WTC11 (cell line): Measurements from ENCODE around the gene OSBPL10. TPM values are rescaled to one million over a fixed set of nuclear protein-coding genes. Genes with fewer than 3 reads are reported as not detected.

Experiments used
- ATAC-seq: fragments of 200-7000 bp; cut with Tn5 transposase; 2 replicates; pipeline ENCODE4 v1.10.0; 2021; ENCODE audit warnings: mild to moderate bottlenecking, moderate library complexity
- CTCF ChIA-PET: fragments of 300-600 bp; sonication (Branson Sonifier 250); formaldehyde crosslinking; loops from one replicate; lab custom pipeline; 2021; ENCODE audit warnings: antibody characterized with exemption; lab: Charles Lee
- POLR2A ChIA-PET: fragments of 350-600 bp; sonication (Branson Sonifier 250); formaldehyde crosslinking; loops from one replicate; lab custom pipeline; 2021; ENCODE audit warnings: antibody characterized with exemption; lab: Charles Lee
- DNase-seq: peaks from one replicate; pipeline ENCODE4 v3.0.0; 2021; ENCODE audit warnings: low spot score
- H3K27ac Mint-ChIP-seq: 2 replicates; pipeline ENCODE4 v1.8.0; 2021; ENCODE audit warnings: mixed read lengths
- H3K27me3 Mint-ChIP-seq: 2 replicates; pipeline ENCODE4 v1.8.0; 2021; ENCODE audit warnings: low read depth, mild to moderate bottlenecking, moderate library complexity, mixed read lengths
- H3K36me3 Mint-ChIP-seq: 2 replicates; pipeline ENCODE4 v1.8.0; 2021; ENCODE audit warnings: mixed read lengths
- H3K4me1 Mint-ChIP-seq: 2 replicates; pipeline ENCODE4 v1.8.0; 2022; ENCODE audit warnings: mixed read lengths
- H3K4me3 Mint-ChIP-seq: 2 replicates; pipeline ENCODE4 v1.8.0; 2021; ENCODE audit warnings: mild to moderate bottlenecking, moderate library complexity, mixed read lengths
- H3K9me3 Mint-ChIP-seq: 2 replicates; pipeline ENCODE4 v1.8.0; 2021; ENCODE audit warnings: mixed read lengths
- ATF1 ChIP-seq: sonication (generic); formaldehyde crosslinking; IDR thresholded peaks from 2 replicates; pipeline ENCODE4 v1.8.1; 2023; ENCODE audit warnings: mild to moderate bottlenecking, moderate library complexity, missing genetic modification reagents
- ELF4 ChIP-seq: sonication (generic); formaldehyde crosslinking; IDR thresholded peaks from 2 replicates; pipeline ENCODE4 v1.8.1; 2022; ENCODE audit warnings: low read depth, mild to moderate bottlenecking, moderate library complexity, missing genetic modification reagents
- JAZF1 ChIP-seq: fragments of 250-450 bp; sonication (Bioruptor Pico); IDR thresholded peaks from 2 replicates; pipeline ENCODE4 v1.9.0; 2021; ENCODE audit warnings: moderate library complexity, mild to moderate bottlenecking, inconsistent platforms
- JUN ChIP-seq: sonication (generic); formaldehyde crosslinking; IDR thresholded peaks from 2 replicates; pipeline ENCODE4 v1.8.0; 2023; ENCODE audit warnings: mild to moderate bottlenecking, missing genetic modification reagents
- MXD4 ChIP-seq: fragments of 250-450 bp; sonication (Bioruptor Pico); IDR thresholded peaks from 2 replicates; pipeline ENCODE4 v1.8.0; 2021; ENCODE audit warnings: mild to moderate bottlenecking, moderate library complexity, borderline replicate concordance
- NFATC4 ChIP-seq: fragments of 250-450 bp; sonication (Bioruptor Pico); IDR thresholded peaks from 2 replicates; pipeline ENCODE4 v1.9.0; 2021; ENCODE audit warnings: mild to moderate bottlenecking
- NFE2L1 ChIP-seq: sonication (generic); formaldehyde crosslinking; IDR thresholded peaks from 2 replicates; pipeline ENCODE4 v1.8.1; 2023; ENCODE audit warnings: missing genetic modification reagents
- RELA ChIP-seq: sonication (generic); formaldehyde crosslinking; IDR thresholded peaks from 2 replicates; pipeline ENCODE4 v1.8.1; 2022; ENCODE audit warnings: missing genetic modification reagents, mild to moderate bottlenecking, borderline replicate concordance
- SMAD4 ChIP-seq: sonication (generic); formaldehyde crosslinking; IDR thresholded peaks from 2 replicates; pipeline ENCODE4 v1.8.0; 2022; ENCODE audit warnings: mild to moderate bottlenecking, missing genetic modification reagents
- TEAD1 ChIP-seq: sonication (generic); formaldehyde crosslinking; IDR thresholded peaks from 2 replicates; pipeline ENCODE4 v1.8.0; 2022; ENCODE audit warnings: mild to moderate bottlenecking, missing genetic modification reagents
- ZNF232 ChIP-seq: sonication (generic); formaldehyde crosslinking; IDR thresholded peaks from 2 replicates; pipeline ENCODE4 v1.8.0; 2022; ENCODE audit warnings: mild to moderate bottlenecking, missing genetic modification reagents
- ZNF396 ChIP-seq: fragments of 250-450 bp; sonication (Bioruptor Pico); IDR thresholded peaks from 2 replicates; pipeline ENCODE4 v1.8.0; 2021; ENCODE audit warnings: mild to moderate bottlenecking, moderate library complexity, borderline replicate concordance
- ZNF423 ChIP-seq: fragments of 250-450 bp; sonication (Bioruptor Pico); IDR thresholded peaks from 2 replicates; pipeline ENCODE4 v2.1.2; 2022; ENCODE audit warnings: mild to moderate bottlenecking, moderate library complexity
- total RNA-seq: library from RNA; stranded (reverse); gene quantifications from 3 replicates; pipeline ENCODE4 v1.2.3, GENCODE V29; 2021
- TF ChIP-seq, protein P1 (sequence below): sonication (generic); formaldehyde crosslinking; IDR thresholded peaks from 2 replicates; pipeline ENCODE4 v1.8.1; 2022; ENCODE audit warnings: missing genetic modification reagents, borderline replicate concordance
- TF ChIP-seq, protein P2 (sequence below): fragments of 250-450 bp; sonication (Bioruptor Pico); conservative IDR thresholded peaks from 2 replicates; pipeline ENCODE4 v1.9.0; 2021; ENCODE audit warnings: mild to moderate bottlenecking
- TF ChIP-seq, protein P3 (sequence below): sonication (generic); formaldehyde crosslinking; IDR thresholded peaks from 2 replicates; pipeline ENCODE4 v1.8.0; 2022; ENCODE audit warnings: missing genetic modification reagents
- TF ChIP-seq, protein P4 (sequence below): sonication (generic); formaldehyde crosslinking; IDR thresholded peaks from 2 replicates; pipeline ENCODE4 v1.8.1; 2023; ENCODE audit warnings: mild to moderate bottlenecking, missing genetic modification reagents
- TF ChIP-seq, protein P5 (sequence below): sonication (generic); formaldehyde crosslinking; conservative IDR thresholded peaks from 2 replicates; pipeline ENCODE4 v1.8.1; 2023; ENCODE audit warnings: mild to moderate bottlenecking, low read depth, missing genetic modification reagents, moderate library complexity

The OSBPL10 gene
- total RNA-seq, 1 experiment from 2014 or later: 84.1 TPM

DNA sequence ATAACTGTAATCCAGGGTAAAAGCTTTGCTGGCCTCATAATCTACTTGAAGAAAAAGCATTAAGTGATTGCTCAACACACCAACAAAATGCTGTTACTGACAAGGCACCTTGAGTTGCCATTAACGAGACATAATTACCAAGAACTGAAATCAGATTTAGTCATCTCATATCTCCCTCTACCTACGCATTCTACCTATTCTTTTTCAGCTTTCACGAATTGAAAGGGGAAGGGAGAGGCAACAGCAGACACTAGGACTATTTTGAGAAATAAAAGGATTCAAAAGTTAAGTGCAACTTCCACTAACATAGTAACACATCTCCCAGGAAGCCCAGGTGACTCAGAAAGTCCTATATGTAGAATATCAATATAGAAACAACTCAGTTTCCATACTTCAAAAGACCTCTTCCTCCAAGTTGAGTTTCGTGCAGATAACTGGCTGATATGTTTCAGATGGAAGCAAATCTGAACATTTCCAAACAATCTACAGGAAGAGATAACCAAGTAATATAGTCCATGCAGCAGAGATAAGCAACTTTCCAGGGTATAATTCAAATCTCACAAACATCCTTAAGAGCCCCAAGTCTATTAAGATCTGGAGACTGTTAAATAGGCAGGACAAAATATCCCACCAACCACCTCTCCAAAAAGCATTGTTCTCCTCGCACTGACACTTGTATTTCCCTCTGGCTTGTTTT, 1.9 kb downstream of the OSBPL10 start:
- no peak for ATAC-seq
- DNase-seq: no peak
- Mint-ChIP-seq H3K27me3 (no peaks in the 10 kb centered on the region; the same call in 1 of the 2 replicates), H3K9me3 (no peaks in the 10 kb centered on the region), H3K4me3 (peak overlapping the region; percentile 67), H3K36me3 (peaks cover 21% of the 10 kb centered on the region), H3K4me1 (peaks cover 59% of the 10 kb centered on the region), H3K27ac (peak overlapping the region; percentile 21; the same call in 1 of the 2 replicates)
- CTCF ChIA-PET: no interaction called here
- POLR2A ChIA-PET: no interaction called here
- TF ChIP-seq ZNF396 (no peak), JAZF1 (CRISPR knock-in tag) (no peak), NFATC4 (CRISPR knock-in tag) (no peak), JUN (CRISPR knock-in tag) (no peak), NFE2L1 (no peak), SMAD4 (no peak), ATF1 (no peak), RELA (no peak), ZNF232 (CRISPR knock-in tag) (no peak)
- TF ChIP-seq, protein P1, sequence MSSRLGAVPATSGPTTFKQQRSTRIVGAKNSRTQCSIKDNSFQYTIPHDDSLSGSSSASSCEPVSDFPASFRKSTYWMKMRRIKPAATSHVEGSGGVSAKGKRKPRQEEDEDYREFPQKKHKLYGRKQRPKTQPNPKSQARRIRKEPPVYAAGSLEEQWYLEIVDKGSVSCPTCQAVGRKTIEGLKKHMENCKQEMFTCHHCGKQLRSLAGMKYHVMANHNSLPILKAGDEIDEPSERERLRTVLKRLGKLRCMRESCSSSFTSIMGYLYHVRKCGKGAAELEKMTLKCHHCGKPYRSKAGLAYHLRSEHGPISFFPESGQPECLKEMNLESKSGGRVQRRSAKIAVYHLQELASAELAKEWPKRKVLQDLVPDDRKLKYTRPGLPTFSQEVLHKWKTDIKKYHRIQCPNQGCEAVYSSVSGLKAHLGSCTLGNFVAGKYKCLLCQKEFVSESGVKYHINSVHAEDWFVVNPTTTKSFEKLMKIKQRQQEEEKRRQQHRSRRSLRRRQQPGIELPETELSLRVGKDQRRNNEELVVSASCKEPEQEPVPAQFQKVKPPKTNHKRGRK: no peak
- TF ChIP-seq, protein P2, sequence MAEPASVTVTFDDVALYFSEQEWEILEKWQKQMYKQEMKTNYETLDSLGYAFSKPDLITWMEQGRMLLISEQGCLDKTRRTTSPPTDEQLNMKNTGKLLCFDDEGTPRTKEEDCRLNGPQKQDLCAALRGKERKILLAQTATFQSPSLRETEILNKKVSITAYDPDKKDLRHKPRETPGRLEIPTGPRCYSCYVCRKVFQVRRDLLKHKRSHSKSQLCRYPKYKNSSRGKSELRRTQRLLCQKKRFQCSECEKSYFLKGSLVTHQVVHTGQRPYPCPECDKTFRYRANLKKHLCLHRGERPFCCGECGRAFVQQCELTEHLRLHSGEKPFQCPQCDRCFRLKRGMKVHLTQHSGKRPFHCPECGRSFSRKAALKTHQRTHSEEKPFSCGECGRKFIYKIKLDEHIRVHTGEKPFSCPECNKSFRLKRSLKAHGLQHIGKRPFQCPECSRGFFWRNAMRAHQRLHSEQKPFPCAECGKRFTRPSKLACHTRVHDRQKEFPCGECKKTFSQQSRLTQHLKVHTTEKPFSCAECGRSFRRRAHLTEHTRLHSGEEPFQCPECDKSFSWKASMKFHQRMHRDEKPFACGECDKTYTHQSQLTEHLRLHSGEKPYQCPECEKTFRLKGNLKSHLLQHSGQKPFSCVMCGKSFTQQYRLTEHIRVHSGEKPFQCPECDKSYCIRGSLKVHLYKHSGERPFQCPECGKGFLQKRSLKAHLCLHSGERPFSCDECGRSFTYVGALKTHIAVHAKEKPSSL (CRISPR knock-in tag): no peak
- TF ChIP-seq, protein P3, sequence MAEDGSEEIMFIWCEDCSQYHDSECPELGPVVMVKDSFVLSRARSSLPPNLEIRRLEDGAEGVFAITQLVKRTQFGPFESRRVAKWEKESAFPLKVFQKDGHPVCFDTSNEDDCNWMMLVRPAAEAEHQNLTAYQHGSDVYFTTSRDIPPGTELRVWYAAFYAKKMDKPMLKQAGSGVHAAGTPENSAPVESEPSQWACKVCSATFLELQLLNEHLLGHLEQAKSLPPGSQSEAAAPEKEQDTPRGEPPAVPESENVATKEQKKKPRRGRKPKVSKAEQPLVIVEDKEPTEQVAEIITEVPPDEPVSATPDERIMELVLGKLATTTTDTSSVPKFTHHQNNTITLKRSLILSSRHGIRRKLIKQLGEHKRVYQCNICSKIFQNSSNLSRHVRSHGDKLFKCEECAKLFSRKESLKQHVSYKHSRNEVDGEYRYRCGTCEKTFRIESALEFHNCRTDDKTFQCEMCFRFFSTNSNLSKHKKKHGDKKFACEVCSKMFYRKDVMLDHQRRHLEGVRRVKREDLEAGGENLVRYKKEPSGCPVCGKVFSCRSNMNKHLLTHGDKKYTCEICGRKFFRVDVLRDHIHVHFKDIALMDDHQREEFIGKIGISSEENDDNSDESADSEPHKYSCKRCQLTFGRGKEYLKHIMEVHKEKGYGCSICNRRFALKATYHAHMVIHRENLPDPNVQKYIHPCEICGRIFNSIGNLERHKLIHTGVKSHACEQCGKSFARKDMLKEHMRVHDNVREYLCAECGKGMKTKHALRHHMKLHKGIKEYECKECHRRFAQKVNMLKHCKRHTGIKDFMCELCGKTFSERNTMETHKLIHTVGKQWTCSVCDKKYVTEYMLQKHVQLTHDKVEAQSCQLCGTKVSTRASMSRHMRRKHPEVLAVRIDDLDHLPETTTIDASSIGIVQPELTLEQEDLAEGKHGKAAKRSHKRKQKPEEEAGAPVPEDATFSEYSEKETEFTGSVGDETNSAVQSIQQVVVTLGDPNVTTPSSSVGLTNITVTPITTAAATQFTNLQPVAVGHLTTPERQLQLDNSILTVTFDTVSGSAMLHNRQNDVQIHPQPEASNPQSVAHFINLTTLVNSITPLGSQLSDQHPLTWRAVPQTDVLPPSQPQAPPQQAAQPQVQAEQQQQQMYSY: no peak

DNA sequence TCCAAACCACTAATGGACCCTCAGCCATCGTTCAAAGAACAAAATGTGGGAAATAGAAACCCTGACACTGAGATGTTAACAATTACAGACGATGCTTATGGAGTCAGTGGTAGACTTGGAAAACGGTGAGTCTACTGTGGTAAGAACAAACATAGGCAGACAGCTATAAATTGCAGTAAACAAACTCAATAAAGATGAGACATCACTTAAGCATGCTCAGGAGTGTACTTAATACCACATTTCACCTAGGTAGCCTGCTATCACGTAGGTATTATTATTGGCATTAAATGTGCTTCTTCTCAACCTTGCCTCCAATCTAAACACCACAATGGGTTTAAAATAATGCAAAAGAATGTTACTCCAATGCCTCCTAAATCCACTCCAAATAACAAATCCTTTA, 2.5 kb downstream of the OSBPL10 start:
- H3K9me3 Mint-ChIP-seq: no peaks in the 10 kb centered on the region
- ATAC-seq (no peak), DNase-seq (no peak)
- POLR2A ChIA-PET: no interaction called here
- H3K27ac Mint-ChIP-seq: no peak overlapping the region
- CTCF ChIA-PET: no interaction called here
- H3K36me3 Mint-ChIP-seq: peaks cover 20% of the 10 kb centered on the region
- no peaks in the 10 kb centered on the region; the same call in 1 of the 2 replicates for H3K27me3 Mint-ChIP-seq
- peaks cover 62% of the 10 kb centered on the region for H3K4me1 Mint-ChIP-seq
- no peak overlapping the region for H3K4me3 Mint-ChIP-seq
- TF ChIP-seq, protein P1: no peak
- no peak for TF ChIP-seq MXD4
- TF ChIP-seq, protein P4, sequence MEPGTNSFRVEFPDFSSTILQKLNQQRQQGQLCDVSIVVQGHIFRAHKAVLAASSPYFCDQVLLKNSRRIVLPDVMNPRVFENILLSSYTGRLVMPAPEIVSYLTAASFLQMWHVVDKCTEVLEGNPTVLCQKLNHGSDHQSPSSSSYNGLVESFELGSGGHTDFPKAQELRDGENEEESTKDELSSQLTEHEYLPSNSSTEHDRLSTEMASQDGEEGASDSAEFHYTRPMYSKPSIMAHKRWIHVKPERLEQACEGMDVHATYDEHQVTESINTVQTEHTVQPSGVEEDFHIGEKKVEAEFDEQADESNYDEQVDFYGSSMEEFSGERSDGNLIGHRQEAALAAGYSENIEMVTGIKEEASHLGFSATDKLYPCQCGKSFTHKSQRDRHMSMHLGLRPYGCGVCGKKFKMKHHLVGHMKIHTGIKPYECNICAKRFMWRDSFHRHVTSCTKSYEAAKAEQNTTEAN (CRISPR knock-in tag): no peak
- TF ChIP-seq, protein P5, sequence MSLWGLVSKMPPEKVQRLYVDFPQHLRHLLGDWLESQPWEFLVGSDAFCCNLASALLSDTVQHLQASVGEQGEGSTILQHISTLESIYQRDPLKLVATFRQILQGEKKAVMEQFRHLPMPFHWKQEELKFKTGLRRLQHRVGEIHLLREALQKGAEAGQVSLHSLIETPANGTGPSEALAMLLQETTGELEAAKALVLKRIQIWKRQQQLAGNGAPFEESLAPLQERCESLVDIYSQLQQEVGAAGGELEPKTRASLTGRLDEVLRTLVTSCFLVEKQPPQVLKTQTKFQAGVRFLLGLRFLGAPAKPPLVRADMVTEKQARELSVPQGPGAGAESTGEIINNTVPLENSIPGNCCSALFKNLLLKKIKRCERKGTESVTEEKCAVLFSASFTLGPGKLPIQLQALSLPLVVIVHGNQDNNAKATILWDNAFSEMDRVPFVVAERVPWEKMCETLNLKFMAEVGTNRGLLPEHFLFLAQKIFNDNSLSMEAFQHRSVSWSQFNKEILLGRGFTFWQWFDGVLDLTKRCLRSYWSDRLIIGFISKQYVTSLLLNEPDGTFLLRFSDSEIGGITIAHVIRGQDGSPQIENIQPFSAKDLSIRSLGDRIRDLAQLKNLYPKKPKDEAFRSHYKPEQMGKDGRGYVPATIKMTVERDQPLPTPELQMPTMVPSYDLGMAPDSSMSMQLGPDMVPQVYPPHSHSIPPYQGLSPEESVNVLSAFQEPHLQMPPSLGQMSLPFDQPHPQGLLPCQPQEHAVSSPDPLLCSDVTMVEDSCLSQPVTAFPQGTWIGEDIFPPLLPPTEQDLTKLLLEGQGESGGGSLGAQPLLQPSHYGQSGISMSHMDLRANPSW (CRISPR knock-in tag): no peak
- TF ChIP-seq ELF4 (CRISPR knock-in tag): no peak
- TF ChIP-seq TEAD1 (CRISPR knock-in tag): no peak
- no peak for TF ChIP-seq ZNF423
